H9 (cell line): ENCODE data around the gene PDE7B. TPM values are rescaled to one million over a fixed set of nuclear protein-coding genes. Genes with fewer than 3 reads are reported as not detected.

ENCODE experiments used
- DNase-seq: peaks from one replicate; pipeline ENCODE4 v3.0.0-alpha.2; 2017
- H2AFZ ChIP-seq: one replicate; pipeline ENCODE4 v1.6.1; 2013; ENCODE audit warnings: mild to moderate bottlenecking, low read length, control low read depth, moderate library complexity
- H2AK5ac ChIP-seq: 2 replicates; pipeline ENCODE4 v1.6.1; 2013; ENCODE audit warnings: low read length, control low read depth, mixed read lengths; ENCODE audit not compliant: insufficient read length
- H2BK120ac ChIP-seq: one replicate; pipeline ENCODE4 v1.6.1; 2013; ENCODE audit warnings: low read depth, mild to moderate bottlenecking, low read length, control low read depth, inconsistent platforms; ENCODE audit not compliant: poor library complexity, severe bottlenecking
- H2BK12ac ChIP-seq: 2 replicates; pipeline ENCODE4 v1.6.1; 2013; ENCODE audit warnings: low read length, control low read depth, mixed read lengths, low read depth; ENCODE audit not compliant: insufficient read length
- H2BK15ac ChIP-seq: 2 replicates; pipeline ENCODE4 v1.6.1; 2013; ENCODE audit warnings: low read depth, low read length, control low read depth
- H2BK20ac ChIP-seq: one replicate; pipeline ENCODE4 v1.6.1; 2013; ENCODE audit warnings: low read depth, mild to moderate bottlenecking, low read length, control low read depth, inconsistent platforms; ENCODE audit not compliant: poor library complexity, severe bottlenecking
- H2BK5ac ChIP-seq: 2 replicates; pipeline ENCODE4 v1.6.1; 2013; ENCODE audit warnings: low read length, control low read depth, mixed read lengths; ENCODE audit not compliant: insufficient read length
- H3K14ac ChIP-seq: 2 replicates; pipeline ENCODE4 v1.6.1; 2013; ENCODE audit warnings: low read length, control low read depth; ENCODE audit not compliant: insufficient read depth
- H3K18ac ChIP-seq: 2 replicates; pipeline ENCODE4 v1.6.1; 2013; ENCODE audit warnings: low read depth, mild to moderate bottlenecking, mixed read lengths, low read length, control low read depth; ENCODE audit not compliant: insufficient read length
- H3K23ac ChIP-seq: 2 replicates; pipeline ENCODE4 v1.6.1; 2013; ENCODE audit warnings: low read length, control low read depth, mixed read lengths, low read depth; ENCODE audit not compliant: insufficient read length
- H3K23me2 ChIP-seq: 2 replicates; pipeline ENCODE4 v1.6.1; 2013; ENCODE audit warnings: low read depth, mild to moderate bottlenecking, mixed read lengths, low read length, control low read depth; ENCODE audit not compliant: insufficient read length, poor library complexity, severe bottlenecking
- H3K27ac ChIP-seq: 2 replicates; pipeline ENCODE4 v1.5.1; 2013; ENCODE audit warnings: low read length, control low read depth, mixed read lengths, low read depth; ENCODE audit not compliant: insufficient read length
- H3K27me3 ChIP-seq: 2 replicates; pipeline ENCODE4 v1.6.1; 2013; ENCODE audit warnings: low read length, control low read depth, inconsistent platforms; ENCODE audit not compliant: insufficient read depth
- H3K4ac ChIP-seq: 2 replicates; pipeline ENCODE4 v1.6.1; 2013; ENCODE audit warnings: low read depth, mild to moderate bottlenecking, control low read depth, inconsistent platforms, low read length, moderate library complexity
- H3K4me1 ChIP-seq: 2 replicates; pipeline ENCODE4 v1.6.1; 2013; ENCODE audit warnings: low read length, control low read depth, inconsistent platforms; ENCODE audit not compliant: insufficient read depth
- H3K4me2 ChIP-seq: 2 replicates; pipeline ENCODE4 v1.6.1; 2013; ENCODE audit warnings: low read length, control low read depth, mixed read lengths; ENCODE audit not compliant: insufficient read length, insufficient read depth
- H3K56ac ChIP-seq: 2 replicates; pipeline ENCODE4 v1.6.1; 2013; ENCODE audit warnings: low read depth, mild to moderate bottlenecking, mixed read lengths, low read length, control low read depth; ENCODE audit not compliant: insufficient read length
- H3K79me1 ChIP-seq: 2 replicates; pipeline ENCODE4 v1.6.1; 2013; ENCODE audit warnings: low read depth, mild to moderate bottlenecking, moderate library complexity, low read length, control low read depth, inconsistent platforms; ENCODE audit not compliant: insufficient read depth, poor library complexity, severe bottlenecking
- H3K79me2 ChIP-seq: 2 replicates; pipeline ENCODE4 v1.6.1; 2013; ENCODE audit warnings: low read length, control low read depth, inconsistent platforms; ENCODE audit not compliant: insufficient read depth
- H3K9ac ChIP-seq: 2 replicates; pipeline ENCODE4 v1.6.1; 2013; ENCODE audit warnings: low read length, control low read depth, mixed read lengths; ENCODE audit not compliant: insufficient read length; ENCODE audit errors: extremely low read depth
- H3K9me3 ChIP-seq: one replicate; pipeline ENCODE4 v1.6.1; 2013; ENCODE audit warnings: low read depth, low read length, inconsistent platforms; ENCODE audit not compliant: control insufficient read depth
- H3T11ph ChIP-seq: one replicate; pipeline ENCODE4 v1.6.1; 2013; ENCODE audit warnings: mild to moderate bottlenecking, low read length, control low read depth, inconsistent platforms
- H4K20me1 ChIP-seq: one replicate; pipeline ENCODE4 v1.6.1; 2013; ENCODE audit not compliant: control insufficient read depth, insufficient read length, insufficient read depth
- H4K5ac ChIP-seq: 2 replicates; pipeline ENCODE4 v1.6.1; 2013; ENCODE audit warnings: low read depth, mild to moderate bottlenecking, mixed read lengths, low read length, control low read depth; ENCODE audit not compliant: insufficient read length
- H4K8ac ChIP-seq: replicated peaks from 2 replicates; pipeline ENCODE4 v1.6.1; 2013; ENCODE audit warnings: low read length, control low read depth, mixed read lengths, low read depth; ENCODE audit not compliant: insufficient read length
- H4K91ac ChIP-seq: 2 replicates; pipeline ENCODE4 v1.6.1; 2013; ENCODE audit warnings: low read depth, mild to moderate bottlenecking, moderate library complexity, mixed read lengths, low read length, control low read depth; ENCODE audit not compliant: insufficient read length
- H3K27ac Mint-ChIP-seq, 3 experiments: 2 replicates in 2 of 3; 3 replicates in 1 of 3; pipeline ENCODE4 v1.8.0; 2020 to 2021; ENCODE audit warnings: mixed read lengths in 3 of 3, mild to moderate bottlenecking in 1 of 3, moderate library complexity in 1 of 3
- H3K27me3 Mint-ChIP-seq: 2 replicates; pipeline ENCODE4 v1.8.0; 2021; ENCODE audit warnings: low read depth, mild to moderate bottlenecking, moderate library complexity, mixed read lengths
- H3K36me3 Mint-ChIP-seq, 3 experiments: 2 replicates in 2 of 3; 3 replicates in 1 of 3; pipeline ENCODE4 v1.8.0; 2020 to 2021; ENCODE audit warnings: low read depth in 3 of 3, mixed read lengths in 3 of 3; ENCODE audit not compliant: insufficient read depth in 1 of 3
- H3K4me1 Mint-ChIP-seq, 2 experiments: 2 replicates each; pipeline ENCODE4 v1.8.0; 2020; ENCODE audit warnings: mixed read lengths in 2 of 2
- H3K4me3 Mint-ChIP-seq, 2 experiments: 2 replicates in 1 of 2; 3 replicates in 1 of 2; pipeline ENCODE4 v1.8.0; 2020 to 2021; ENCODE audit warnings: mild to moderate bottlenecking in 2 of 2, mixed read lengths in 2 of 2, moderate library complexity in 1 of 2
- H3K9me3 Mint-ChIP-seq, 2 experiments: 2 replicates in 1 of 2; 3 replicates in 1 of 2; pipeline ENCODE4 v1.8.0; 2020; ENCODE audit warnings: mild to moderate bottlenecking in 2 of 2, mixed read lengths in 2 of 2, moderate library complexity in 1 of 2
- WGBS: extraction: QIAGEN DNeasy Blood & Tissue Kit; methylation state at CpG from one replicate; pipeline ENCODE4 v1.1.7; 2013; ENCODE audit warnings: missing lambda C conversion rate, low lambda C conversion rate, mixed read lengths; ENCODE audit not compliant: insufficient read length; ENCODE audit errors: extremely low coverage; 5-methylcytosine and 5-hydroxymethylcytosine counted together
- total RNA-seq: library from RNA; stranded (reverse); gene quantifications from 2 replicates; pipeline ENCODE4 v1.2.1, GENCODE V29; 2021
- TF ChIP-seq, protein P1 (sequence below): fragments of 200-600 bp; sonication (generic); conservative IDR thresholded peaks from 3 replicates; pipeline ENCODE4 v1.8.0; 2021; ENCODE audit warnings: antibody characterized with exemption, mild to moderate bottlenecking

The PDE7B gene
- total RNA-seq, 1 experiment from 2014 or later, result not detected

GRCh38 chr6:136108361-136108945 lies 257.0 kb downstream of the PDE7B start:
- H4K8ac ChIP-seq, result no peak overlapping the region
- no peak overlapping the region for H3K14ac ChIP-seq
- Mint-ChIP-seq H3K27ac (no peak overlapping the region), H3K36me3 (no peaks in the 10 kb centered on the region), H3K27me3 (peaks cover 46% of the 10 kb centered on the region), H3K4me1 (peaks cover 16 to 19% of the 10 kb centered on the region in 2 experiments), H3K4me3 (no peak overlapping the region), H3K9me3 (no peaks in the 10 kb centered on the region)
- H3K79me2 ChIP-seq, result no peaks in the 10 kb centered on the region
- no CpG with 5 or more reads among the region's 10 CpGs for WGBS
- H3K23ac ChIP-seq, result no peak overlapping the region
- TF ChIP-seq, protein P1, sequence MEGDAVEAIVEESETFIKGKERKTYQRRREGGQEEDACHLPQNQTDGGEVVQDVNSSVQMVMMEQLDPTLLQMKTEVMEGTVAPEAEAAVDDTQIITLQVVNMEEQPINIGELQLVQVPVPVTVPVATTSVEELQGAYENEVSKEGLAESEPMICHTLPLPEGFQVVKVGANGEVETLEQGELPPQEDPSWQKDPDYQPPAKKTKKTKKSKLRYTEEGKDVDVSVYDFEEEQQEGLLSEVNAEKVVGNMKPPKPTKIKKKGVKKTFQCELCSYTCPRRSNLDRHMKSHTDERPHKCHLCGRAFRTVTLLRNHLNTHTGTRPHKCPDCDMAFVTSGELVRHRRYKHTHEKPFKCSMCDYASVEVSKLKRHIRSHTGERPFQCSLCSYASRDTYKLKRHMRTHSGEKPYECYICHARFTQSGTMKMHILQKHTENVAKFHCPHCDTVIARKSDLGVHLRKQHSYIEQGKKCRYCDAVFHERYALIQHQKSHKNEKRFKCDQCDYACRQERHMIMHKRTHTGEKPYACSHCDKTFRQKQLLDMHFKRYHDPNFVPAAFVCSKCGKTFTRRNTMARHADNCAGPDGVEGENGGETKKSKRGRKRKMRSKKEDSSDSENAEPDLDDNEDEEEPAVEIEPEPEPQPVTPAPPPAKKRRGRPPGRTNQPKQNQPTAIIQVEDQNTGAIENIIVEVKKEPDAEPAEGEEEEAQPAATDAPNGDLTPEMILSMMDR, result no peak
- DNase-seq, result no peak
- H3K9ac ChIP-seq, result no peak overlapping the region
- H2BK20ac ChIP-seq, result no peak overlapping the region
- H4K20me1 ChIP-seq, result no peaks in the 10 kb centered on the region
- no peak overlapping the region for H2BK12ac ChIP-seq
- H2BK15ac ChIP-seq, result no peak overlapping the region
- H3K56ac ChIP-seq, result no peak overlapping the region
- no peaks in the 10 kb centered on the region for H3K79me1 ChIP-seq
- no peak overlapping the region for H4K91ac ChIP-seq
- no peak overlapping the region for H4K5ac ChIP-seq
- H2AFZ ChIP-seq, result no peak overlapping the region
- peaks cover 3% of the 10 kb centered on the region; the same call in 1 of the 2 replicates for H3K4me1 ChIP-seq
- H3T11ph ChIP-seq, result no peak overlapping the region
- no peak overlapping the region for H2BK120ac ChIP-seq
- H3K27me3 ChIP-seq, result peaks cover 39% of the 10 kb centered on the region
- H2AK5ac ChIP-seq, result no peak overlapping the region
- H3K4ac ChIP-seq, result no peak overlapping the region
- H3K4me2 ChIP-seq, result no peak overlapping the region
- H3K9me3 ChIP-seq, result no peaks in the 10 kb centered on the region
- H2BK5ac ChIP-seq, result no peak overlapping the region
- no peaks in the 10 kb centered on the region for H3K23me2 ChIP-seq
- no peak overlapping the region for H3K27ac ChIP-seq
- H3K18ac ChIP-seq, result no peak overlapping the region
